Measurements from ENCODE around the gene TIA1.
"Not testable (repeated sequence)": the region's sequence is repeated elsewhere in the genome, so short reads cannot be mapped to it uniquely, and the experiment has no call there.

The TIA1 gene

GRCh38 chr2:70181363-70181956 is 67.0 kb downstream of the TIA1 start:
- H3K4me3 ChIP-seq (ENCODE audit: low read depth, low read length) = no peak overlapping the region
- no peak for TF ChIP-seq CTCF (IDR thresholded peaks at IDR 0.05; ENCODE audit: borderline replicate concordance, insufficient read depth, low read depth, low read length)

GRCh38 chr2:70173520-70173919 is 74.9 kb downstream of the TIA1 start:
- no peak overlapping the region for H3K4me3 ChIP-seq (ENCODE audit: low read depth, low read length)
- no peak for TF ChIP-seq CTCF (IDR thresholded peaks at IDR 0.05; ENCODE audit: borderline replicate concordance, insufficient read depth, low read depth, low read length)

- not testable (repeated sequence) for H3K4me3 ChIP-seq (ENCODE audit: low read depth, low read length)
These were observed 78.7 kb downstream of the TIA1 start for GRCh38 chr2:70169654-70170245.

GRCh38 chr2:70161069-70161534 is 87.3 kb downstream of the TIA1 start:
- no peak for TF ChIP-seq CTCF (IDR thresholded peaks at IDR 0.05; ENCODE audit: borderline replicate concordance, insufficient read depth, low read depth, low read length)
- no peak overlapping the region for H3K4me3 ChIP-seq (ENCODE audit: low read depth, low read length)

GRCh38 chr2:70160545-70160944 is 87.9 kb downstream of the TIA1 start:
- TF ChIP-seq CTCF (IDR thresholded peaks at IDR 0.05; ENCODE audit: borderline replicate concordance, insufficient read depth, low read depth, low read length) = no peak
- H3K4me3 ChIP-seq (ENCODE audit: low read depth, low read length) = no peak overlapping the region

Measured in GM12875 (cell line).